Neural cell (in vitro differentiated cells): ENCODE results near the gene SLIT3. TPM values are rescaled to one million over a fixed set of nuclear protein-coding genes. Genes with fewer than 3 reads are reported as not detected.

Experiments used
- H2AFZ ChIP-seq: fragments of 200-600, 300-800 bp; sonication (generic), shearing (Covaris generic); 2 replicates; pipeline ENCODE4 v1.6.0; 2014; ENCODE audit warnings: low read depth, mild to moderate bottlenecking, antibody characterized with exemption, low read length, moderate library complexity
- H3F3A ChIP-seq: fragments of 200-600 bp; shearing (Covaris generic); 2 replicates; pipeline ENCODE4 v1.6.1; 2016; ENCODE audit warnings: mild to moderate bottlenecking, moderate library complexity, mixed read lengths, antibody characterized with exemption, low read length; ENCODE audit not compliant: insufficient read depth, poor library complexity, severe bottlenecking
- H3K27ac ChIP-seq: fragments of 200-600, 300-800 bp; sonication (generic), shearing (Covaris generic); 2 replicates; pipeline ENCODE4 v1.5.1; 2014; ENCODE audit warnings: mild to moderate bottlenecking, low read length, moderate library complexity
- H3K27me3 ChIP-seq: fragments of 300-800, 200-600 bp; sonication (generic), shearing (Covaris generic); 2 replicates; pipeline ENCODE4 v1.6.0; 2014; ENCODE audit warnings: mild to moderate bottlenecking, low read depth, low read length, moderate library complexity; ENCODE audit not compliant: insufficient read depth
- H3K36me3 ChIP-seq: fragments of 300-800, 200-600 bp; sonication (generic), shearing (Covaris generic); 2 replicates; pipeline ENCODE4 v1.5.1; 2014; ENCODE audit warnings: mild to moderate bottlenecking, antibody characterized with exemption, low read length, moderate library complexity; ENCODE audit not compliant: insufficient read depth
- H3K4me2 ChIP-seq: fragments of 300-800, 200-600 bp; sonication (generic), shearing (Covaris generic); 2 replicates; pipeline ENCODE4 v1.6.0; 2014; ENCODE audit warnings: mild to moderate bottlenecking, low read length
- H3K4me3 ChIP-seq: fragments of 300-800, 200-600 bp; sonication (generic), shearing (Covaris generic); 2 replicates; pipeline ENCODE4 v1.5.1; 2014; ENCODE audit warnings: mild to moderate bottlenecking, low read length, moderate library complexity
- H3K79me2 ChIP-seq: fragments of 200-600 bp; shearing (Covaris generic); replicated peaks from 2 replicates; pipeline ENCODE4 v1.6.0; 2014; ENCODE audit warnings: mild to moderate bottlenecking, low read length, moderate library complexity; ENCODE audit not compliant: insufficient read depth
- H3K9ac ChIP-seq: fragments of 300-800, 200-600 bp; sonication (generic), shearing (Covaris generic); 2 replicates; pipeline ENCODE4 v1.6.1; 2016; ENCODE audit warnings: mild to moderate bottlenecking, low read length, mixed read lengths
- H3K9me2 ChIP-seq: fragments of 200-600 bp; shearing (Covaris generic); 2 replicates; pipeline ENCODE4 v1.6.1; 2016; ENCODE audit warnings: mild to moderate bottlenecking, low read length, mixed read lengths; ENCODE audit not compliant: insufficient read depth
- H3K9me3 ChIP-seq: fragments of 200-600, 300-800 bp; sonication (generic), shearing (Covaris generic); 2 replicates; pipeline ENCODE4 v1.6.1; 2016; ENCODE audit warnings: mild to moderate bottlenecking, mixed run types, low read length, moderate library complexity, mixed read lengths
- H4K20me1 ChIP-seq: fragments of 200-600 bp; shearing (Covaris generic); 2 replicates; pipeline ENCODE4 v1.6.1; 2016; ENCODE audit warnings: mild to moderate bottlenecking, mixed run types; ENCODE audit not compliant: insufficient read depth
- EP300 ChIP-seq: fragments of 450-650 bp; conservative IDR thresholded peaks from 2 replicates; pipeline ENCODE4 v1.6.1; 2014; ENCODE audit warnings: antibody characterized with exemption, mild to moderate bottlenecking, moderate library complexity; ENCODE audit not compliant: poor library complexity, severe bottlenecking
- EZH2 ChIP-seq: fragments of 200-600, 300-800 bp; shearing (Covaris generic), sonication (generic); IDR thresholded peaks from 2 replicates; pipeline ENCODE4 v1.6.1; 2014; ENCODE audit warnings: antibody characterized with exemption, low read length, borderline replicate concordance, mild to moderate bottlenecking; ENCODE audit not compliant: insufficient read depth, poor library complexity, severe bottlenecking
- MXI1 ChIP-seq: fragments of 450-650 bp; conservative IDR thresholded peaks from 2 replicates; pipeline ENCODE4 v1.6.1; 2014; ENCODE audit warnings: antibody characterized with exemption, mild to moderate bottlenecking; ENCODE audit not compliant: poor library complexity, severe bottlenecking
- POLR2AphosphoS5 ChIP-seq: IDR thresholded peaks from 2 replicates; pipeline ENCODE4 v1.6.1; 2012
- RAD21 ChIP-seq: fragments of 450-650 bp; conservative IDR thresholded peaks from 2 replicates; pipeline ENCODE4 v1.6.1; 2014; ENCODE audit warnings: antibody characterized with exemption, mild to moderate bottlenecking, moderate library complexity
- REST ChIP-seq: IDR thresholded peaks from 2 replicates; pipeline ENCODE4 v1.6.1; 2012; ENCODE audit warnings: borderline replicate concordance
- SMC3 ChIP-seq: fragments of 450-650 bp; conservative IDR thresholded peaks from 2 replicates; pipeline ENCODE4 v1.6.1; 2014; ENCODE audit warnings: antibody characterized with exemption, mild to moderate bottlenecking, moderate library complexity; ENCODE audit not compliant: poor library complexity
- TAF1 ChIP-seq: IDR thresholded peaks from 2 replicates; pipeline ENCODE4 v1.6.1; 2012; ENCODE audit warnings: low read depth
- polyA plus RNA-seq: library from polyadenylated mRNA; depleted of rRNA; stranded (reverse); fragments of >200 nt; gene quantifications from 2 replicates; pipeline ENCODE4 v1.2.3, GENCODE V29; 2014
- TF ChIP-seq, protein P1 (sequence below): fragments of 450-650 bp; IDR thresholded peaks from 2 replicates; pipeline ENCODE4 v1.5.1; 2014; ENCODE audit warnings: antibody characterized with exemption, mild to moderate bottlenecking, moderate library complexity; ENCODE audit not compliant: poor library complexity, severe bottlenecking

Gene SLIT3
- polyA plus RNA-seq, 1 donor from 2014 or later, result 1.2 TPM

DNA sequence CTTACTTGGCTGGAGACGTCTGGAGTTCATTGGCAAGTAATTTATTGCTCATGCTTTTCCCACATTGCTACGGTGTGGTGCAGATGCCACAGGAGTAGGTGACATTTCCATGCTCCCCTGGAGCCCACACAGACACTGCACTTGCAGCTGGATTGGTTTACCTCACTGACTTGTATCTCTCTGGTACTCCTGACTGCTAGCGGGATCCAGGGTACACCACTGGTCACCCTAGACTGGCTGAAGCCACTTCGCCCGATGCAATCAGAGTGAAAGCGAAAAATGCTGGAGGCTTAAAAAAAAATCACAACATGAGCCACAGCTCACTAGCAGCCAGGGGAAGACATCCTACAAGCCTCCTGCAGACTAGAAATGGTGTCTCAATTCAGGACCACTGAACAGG lies 32.6 kb upstream of the SLIT3 start:
- no peaks in the 10 kb centered on the region for H3K9me2 ChIP-seq
- no peaks in the 10 kb centered on the region for H3F3A ChIP-seq
- no peak overlapping the region for H3K4me3 ChIP-seq
- no peak overlapping the region for H3K9ac ChIP-seq
- no peaks in the 10 kb centered on the region for H3K79me2 ChIP-seq
- H3K36me3 ChIP-seq, result no peaks in the 10 kb centered on the region
- no peak overlapping the region for H3K27ac ChIP-seq
- H3K9me3 ChIP-seq, result no peaks in the 10 kb centered on the region
- H3K4me2 ChIP-seq, result no peak overlapping the region
- no peaks in the 10 kb centered on the region for H4K20me1 ChIP-seq
- no peaks in the 10 kb centered on the region for H3K27me3 ChIP-seq
- no peak overlapping the region for H2AFZ ChIP-seq
- TF ChIP-seq EP300 (no peak), TAF1 (no peak), REST (no peak), EZH2 (no peak), POLR2AphosphoS5 (no peak), MXI1 (no peak), RAD21 (no peak), SMC3 (no peak)
- TF ChIP-seq, protein P1, sequence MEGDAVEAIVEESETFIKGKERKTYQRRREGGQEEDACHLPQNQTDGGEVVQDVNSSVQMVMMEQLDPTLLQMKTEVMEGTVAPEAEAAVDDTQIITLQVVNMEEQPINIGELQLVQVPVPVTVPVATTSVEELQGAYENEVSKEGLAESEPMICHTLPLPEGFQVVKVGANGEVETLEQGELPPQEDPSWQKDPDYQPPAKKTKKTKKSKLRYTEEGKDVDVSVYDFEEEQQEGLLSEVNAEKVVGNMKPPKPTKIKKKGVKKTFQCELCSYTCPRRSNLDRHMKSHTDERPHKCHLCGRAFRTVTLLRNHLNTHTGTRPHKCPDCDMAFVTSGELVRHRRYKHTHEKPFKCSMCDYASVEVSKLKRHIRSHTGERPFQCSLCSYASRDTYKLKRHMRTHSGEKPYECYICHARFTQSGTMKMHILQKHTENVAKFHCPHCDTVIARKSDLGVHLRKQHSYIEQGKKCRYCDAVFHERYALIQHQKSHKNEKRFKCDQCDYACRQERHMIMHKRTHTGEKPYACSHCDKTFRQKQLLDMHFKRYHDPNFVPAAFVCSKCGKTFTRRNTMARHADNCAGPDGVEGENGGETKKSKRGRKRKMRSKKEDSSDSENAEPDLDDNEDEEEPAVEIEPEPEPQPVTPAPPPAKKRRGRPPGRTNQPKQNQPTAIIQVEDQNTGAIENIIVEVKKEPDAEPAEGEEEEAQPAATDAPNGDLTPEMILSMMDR, result no peak

- H3K9me3 ChIP-seq, result no peaks in the 10 kb centered on the region
- no peak overlapping the region for H2AFZ ChIP-seq
- H3K9ac ChIP-seq, result no peak overlapping the region
- H3K4me3 ChIP-seq, result no peak overlapping the region
- H3K4me2 ChIP-seq, result no peak overlapping the region
- no peaks in the 10 kb centered on the region for H3K36me3 ChIP-seq
- no peaks in the 10 kb centered on the region for H3K79me2 ChIP-seq
- H3K27ac ChIP-seq, result no peak overlapping the region
- H3K9me2 ChIP-seq, result no peaks in the 10 kb centered on the region
- H4K20me1 ChIP-seq, result no peaks in the 10 kb centered on the region
- TF ChIP-seq POLR2AphosphoS5, result no peak
- TF ChIP-seq, protein P1, result no peak
- TF ChIP-seq EZH2, result no peak
- no peak for TF ChIP-seq RAD21
- no peak for TF ChIP-seq EP300
- no peak for TF ChIP-seq SMC3
- no peak for TF ChIP-seq MXI1
- TF ChIP-seq TAF1, result no peak
- TF ChIP-seq REST, result no peak
- no peaks in the 10 kb centered on the region for H3K27me3 ChIP-seq
- no peaks in the 10 kb centered on the region for H3F3A ChIP-seq
Measured at GRCh38 chr5:169331292-169331852, 30.4 kb upstream of the SLIT3 start.
